H1 (cell line): ENCODE data around the gene STPG1. TPM values are rescaled to one million over a fixed set of nuclear protein-coding genes. Genes with fewer than 3 reads are reported as not detected.

Experiments
- CTCF ChIA-PET: fragments of 300-600 bp; sonication (Branson Sonifier 250); formaldehyde crosslinking; loops from one replicate; lab custom pipeline; 2021; ENCODE audit not compliant: partially characterized antibody; lab: Charles Lee
- POLR2A ChIA-PET: fragments of 300-600 bp; sonication (Branson Sonifier 250); formaldehyde crosslinking; loops from one replicate; lab custom pipeline; 2021; ENCODE audit warnings: inconsistent platforms; ENCODE audit not compliant: partially characterized antibody; lab: Charles Lee
- DNase-seq, 2 experiments: peaks; one replicate each; pipeline versions ENCODE4 v3.0.0 to v3.0.0-alpha.2; 2010 to 2022; ENCODE audit warnings: low spot score in 2 of 2, low read depth in 1 of 2, mixed read lengths in 1 of 2
- FAIRE-seq: peaks from 2 replicates; lab custom pipeline; 2011; peaks lifted over from hg19 to GRCh38; lab: Jason Lieb, UNC
- H2AFZ ChIP-seq: 2 replicates; pipeline ENCODE4 v1.8.1; 2012; ENCODE audit warnings: low read length, inconsistent platforms
- H2AK5ac ChIP-seq: 2 replicates; pipeline ENCODE4 v1.6.1; 2013; ENCODE audit warnings: low read depth, low read length
- H2BK120ac ChIP-seq: replicated peaks from 2 replicates; pipeline ENCODE3; 2013; ENCODE audit warnings: low read depth, low read length, inconsistent platforms
- H2BK12ac ChIP-seq: 2 replicates; pipeline ENCODE4 v1.6.1; 2013; ENCODE audit warnings: low read depth, low read length
- H2BK15ac ChIP-seq: 2 replicates; pipeline ENCODE4 v1.6.1; 2013; ENCODE audit warnings: low read length
- H2BK20ac ChIP-seq: 2 replicates; pipeline ENCODE4 v1.6.1; 2013; ENCODE audit warnings: low read length
- H2BK5ac ChIP-seq: 2 replicates; pipeline ENCODE4 v1.6.1; 2013; ENCODE audit warnings: low read depth, low read length
- H3K14ac ChIP-seq: 2 replicates; pipeline ENCODE4 v1.6.1; 2013; ENCODE audit warnings: inconsistent platforms; ENCODE audit not compliant: insufficient read length
- H3K18ac ChIP-seq: 2 replicates; pipeline ENCODE4 v1.6.1; 2013; ENCODE audit warnings: low read length; ENCODE audit errors: extremely low read depth
- H3K23ac ChIP-seq: 2 replicates; pipeline ENCODE4 v1.6.1; 2013; ENCODE audit warnings: inconsistent platforms; ENCODE audit not compliant: insufficient read length
- H3K23me2 ChIP-seq: 2 replicates; pipeline ENCODE4 v1.6.1; 2013; ENCODE audit warnings: low read depth, low read length
- H3K27ac ChIP-seq: 2 replicates; pipeline ENCODE4 v1.6.1; 2011; ENCODE audit warnings: low read depth, low read length, inconsistent platforms
- H3K27me3 ChIP-seq, 4 experiments: replicated peaks in 1 of 4; 1 replicate in 1 of 4; 2 replicates in 3 of 4; pipeline versions ENCODE4 v1.6.1 to v1.8.1; 2011 to 2013; ENCODE audit warnings: low read length in 3 of 4, mild to moderate bottlenecking in 3 of 4, inconsistent platforms in 2 of 4, mixed read lengths in 2 of 4, moderate library complexity in 1 of 4; ENCODE audit not compliant: control insufficient read depth in 3 of 4, insufficient read depth in 3 of 4; ENCODE audit errors: extremely low read depth in 1 of 4
- H3K36me3 ChIP-seq, 4 experiments: 2 replicates each; pipeline versions ENCODE4 v1.6.1 to v1.8.1; 2011 to 2013; ENCODE audit warnings: mild to moderate bottlenecking in 4 of 4, low read length in 3 of 4, moderate library complexity in 2 of 4, control low read depth in 1 of 4, inconsistent platforms in 1 of 4; ENCODE audit not compliant: insufficient read depth in 4 of 4, control insufficient read depth in 2 of 4
- H3K4ac ChIP-seq: replicated peaks from 2 replicates; pipeline ENCODE3; 2013; ENCODE audit warnings: low read length, low read depth, mixed read lengths, inconsistent platforms; ENCODE audit not compliant: insufficient read length
- H3K4me1 ChIP-seq, 4 experiments: replicated peaks in 1 of 4; 1 replicate in 1 of 4; 2 replicates in 3 of 4; pipeline versions ENCODE4 v1.6.1 to v1.8.1; 2011 to 2013; ENCODE audit warnings: low read length in 3 of 4, inconsistent platforms in 2 of 4, mixed read lengths in 1 of 4; ENCODE audit not compliant: insufficient read depth in 4 of 4, control insufficient read depth in 3 of 4
- H3K4me2 ChIP-seq, 2 experiments: 2 replicates each; pipeline versions ENCODE4 v1.6.1 to v1.8.1; 2011 to 2013; ENCODE audit warnings: low read depth in 2 of 2, low read length in 2 of 2, control low read depth in 1 of 2, inconsistent platforms in 1 of 2, mild to moderate bottlenecking in 1 of 2; ENCODE audit not compliant: insufficient read depth in 1 of 2
- H3K4me3 ChIP-seq, 4 experiments: fragments of 200-600, 300-600 bp in 1 of 4; sonication (generic), shearing (Covaris generic), sonication (Bioruptor Twin) in 1 of 4; 2 replicates each; pipeline versions ENCODE4 v1.5.1 to v1.8.1; 2011 to 2016; ENCODE audit warnings: low read length in 4 of 4, low read depth in 3 of 4, control low read depth in 2 of 4, inconsistent platforms in 2 of 4, mild to moderate bottlenecking in 2 of 4, mixed read lengths in 1 of 4, moderate library complexity in 1 of 4; ENCODE audit not compliant: insufficient read depth in 2 of 4; ENCODE audit errors: extremely low read depth in 1 of 4
- H3K56ac ChIP-seq: replicated peaks from 2 replicates; pipeline ENCODE3; 2013; ENCODE audit warnings: low read depth, mild to moderate bottlenecking, mixed read lengths, low read length, inconsistent platforms; ENCODE audit not compliant: insufficient read length
- H3K79me1 ChIP-seq: 2 replicates; pipeline ENCODE4 v1.6.1; 2013; ENCODE audit warnings: low read depth, low read length, control low read depth
- H3K79me2 ChIP-seq, 2 experiments: 2 replicates each; pipeline versions ENCODE4 v1.6.1 to v1.8.1; 2012 to 2013; ENCODE audit warnings: low read length in 2 of 2, mild to moderate bottlenecking in 2 of 2, inconsistent platforms in 1 of 2; ENCODE audit not compliant: insufficient read depth in 2 of 2, control insufficient read depth in 1 of 2
- H3K9ac ChIP-seq, 4 experiments: replicated peaks in 1 of 4; 1 replicate in 1 of 4; 2 replicates in 3 of 4; pipeline versions ENCODE4 v1.6.1 to v1.8.1; 2011 to 2013; ENCODE audit warnings: low read depth in 3 of 4, low read length in 3 of 4, control low read depth in 2 of 4, mild to moderate bottlenecking in 2 of 4, moderate library complexity in 2 of 4, inconsistent platforms in 1 of 4; ENCODE audit errors: extremely low read depth in 1 of 4
- H3K9me3 ChIP-seq, 2 experiments: 2 replicates each; pipeline versions ENCODE4 v1.6.1 to v1.8.1; 2012 to 2013; ENCODE audit warnings: mild to moderate bottlenecking in 2 of 2, moderate library complexity in 2 of 2, control low read depth in 1 of 2, inconsistent platforms in 1 of 2, low read depth in 1 of 2, low read length in 1 of 2, mixed read lengths in 1 of 2; ENCODE audit not compliant: insufficient read depth in 2 of 2
- H4K20me1 ChIP-seq, 2 experiments: replicated peaks in 1 of 2; 2 replicates each; pipeline versions ENCODE3 to v1.8.1; 2011 to 2013; ENCODE audit warnings: inconsistent platforms in 2 of 2, low read length in 2 of 2, mild to moderate bottlenecking in 1 of 2; ENCODE audit not compliant: insufficient read depth in 2 of 2, control insufficient read depth in 1 of 2
- H4K5ac ChIP-seq: 2 replicates; pipeline ENCODE4 v1.6.1; 2013; ENCODE audit warnings: low read length, low read depth, mixed read lengths, inconsistent platforms; ENCODE audit not compliant: insufficient read length
- H4K8ac ChIP-seq: 2 replicates; pipeline ENCODE4 v1.8.0; 2013; ENCODE audit warnings: mild to moderate bottlenecking, moderate library complexity, low read length, inconsistent platforms; ENCODE audit not compliant: insufficient read depth; ENCODE audit errors: extremely low read depth
- H4K91ac ChIP-seq: replicated peaks from 2 replicates; pipeline ENCODE3; 2013; ENCODE audit warnings: low read length, mixed read lengths, inconsistent platforms; ENCODE audit not compliant: insufficient read length
- BCL11A ChIP-seq, 2 experiments: IDR thresholded peaks; one replicate each; pipeline ENCODE4 v1.6.1; 2011; ENCODE audit warnings: low read depth in 2 of 2, low read length in 2 of 2, mild to moderate bottlenecking in 2 of 2
- CTBP2 ChIP-seq: IDR thresholded peaks from 2 replicates; pipeline ENCODE4 v1.7.0; 2011; ENCODE audit warnings: borderline replicate concordance, mild to moderate bottlenecking, moderate library complexity, mixed read lengths, low read length; ENCODE audit not compliant: insufficient read depth, insufficient read length
- EP300 ChIP-seq, 2 experiments: IDR thresholded peaks; 1 replicate in 1 of 2; 2 replicates in 1 of 2; pipeline ENCODE4 v1.6.1; 2011 to 2012; ENCODE audit warnings: low read depth in 2 of 2, low read length in 2 of 2, mild to moderate bottlenecking in 2 of 2, borderline replicate concordance in 1 of 2, inconsistent platforms in 1 of 2, moderate library complexity in 1 of 2
- KDM5A ChIP-seq: fragments of 200-600 bp; IDR thresholded peaks from 2 replicates; pipeline ENCODE4 v1.7.1; 2012; ENCODE audit warnings: mild to moderate bottlenecking, low read length, inconsistent platforms, mixed read lengths
- MAFK ChIP-seq: IDR thresholded peaks from 2 replicates; pipeline ENCODE4 v1.6.1; 2012; ENCODE audit warnings: low read depth, mild to moderate bottlenecking, improper control_type of control experiment, low read length
- NANOG ChIP-seq: IDR thresholded peaks from 2 replicates; pipeline ENCODE4 v1.6.1; 2011; ENCODE audit warnings: low read length, low read depth, mild to moderate bottlenecking, inconsistent platforms; ENCODE audit not compliant: insufficient read depth, poor library complexity, severe bottlenecking
- TAF1 ChIP-seq: IDR thresholded peaks from 2 replicates; pipeline ENCODE4 v1.6.1; 2011; ENCODE audit warnings: mild to moderate bottlenecking, low read depth, low read length
- TBP ChIP-seq: IDR thresholded peaks from 2 replicates; pipeline ENCODE4 v1.6.1; 2011; ENCODE audit warnings: low read depth, low read length, improper control_type of control experiment
- WGBS, 2 experiments: shearing (Covaris generic) in 1 of 2; methylation state at CpG; one replicate each; pipeline versions ENCODE4 v1.1.6 to v1.1.7; 2013 to 2015; ENCODE audit warnings: low lambda C conversion rate in 2 of 2, mixed read lengths in 2 of 2, inconsistent platforms in 1 of 2, low coverage in 1 of 2, missing lambda C conversion rate in 1 of 2; ENCODE audit not compliant: insufficient replicate concordance in 2 of 2, insufficient coverage in 1 of 2, insufficient read length in 1 of 2; ENCODE audit errors: extremely low coverage in 1 of 2, missing lambda C conversion rate in 1 of 2; 5-methylcytosine and 5-hydroxymethylcytosine counted together
- polyA plus RNA-seq, 7 experiments: library from polyadenylated mRNA; depleted of rRNA in 3 of 7; stranded (reverse) in 5 of 7; unstranded in 2 of 7; fragments of >200 nt in 5 of 7; fragments of 200-250 nt in 2 of 7; gene quantifications; 1 replicate in 5 of 7; 2 replicates in 1 of 7; 4 replicates in 1 of 7; pipeline versions ENCODE4 v1.2.1 to v1.2.3, GENCODE V29; 2011 to 2013; ENCODE audit warnings: missing spikeins in 2 of 7, mixed read lengths in 2 of 7
- total RNA-seq: library from RNA; stranded (reverse); fragmentation: NEBNext Ultra II Directional; extraction: Animal tissue kit (Norgen Biotek cat#: 25700); gene quantifications from 2 replicates; pipeline ENCODE4 v1.2.1, GENCODE V29; 2021
- TF ChIP-seq, protein P1 (sequence below): IDR thresholded peaks from 2 replicates; pipeline ENCODE4 v1.6.1; 2012; ENCODE audit warnings: inconsistent platforms

STPG1 gene
- total and polyA plus RNA-seq, 2 of the 8 experiments (the other 6 are each of a cell fraction or from before 2014, with no cell fraction given) = 10.3 to 11.2 TPM

DNA sequence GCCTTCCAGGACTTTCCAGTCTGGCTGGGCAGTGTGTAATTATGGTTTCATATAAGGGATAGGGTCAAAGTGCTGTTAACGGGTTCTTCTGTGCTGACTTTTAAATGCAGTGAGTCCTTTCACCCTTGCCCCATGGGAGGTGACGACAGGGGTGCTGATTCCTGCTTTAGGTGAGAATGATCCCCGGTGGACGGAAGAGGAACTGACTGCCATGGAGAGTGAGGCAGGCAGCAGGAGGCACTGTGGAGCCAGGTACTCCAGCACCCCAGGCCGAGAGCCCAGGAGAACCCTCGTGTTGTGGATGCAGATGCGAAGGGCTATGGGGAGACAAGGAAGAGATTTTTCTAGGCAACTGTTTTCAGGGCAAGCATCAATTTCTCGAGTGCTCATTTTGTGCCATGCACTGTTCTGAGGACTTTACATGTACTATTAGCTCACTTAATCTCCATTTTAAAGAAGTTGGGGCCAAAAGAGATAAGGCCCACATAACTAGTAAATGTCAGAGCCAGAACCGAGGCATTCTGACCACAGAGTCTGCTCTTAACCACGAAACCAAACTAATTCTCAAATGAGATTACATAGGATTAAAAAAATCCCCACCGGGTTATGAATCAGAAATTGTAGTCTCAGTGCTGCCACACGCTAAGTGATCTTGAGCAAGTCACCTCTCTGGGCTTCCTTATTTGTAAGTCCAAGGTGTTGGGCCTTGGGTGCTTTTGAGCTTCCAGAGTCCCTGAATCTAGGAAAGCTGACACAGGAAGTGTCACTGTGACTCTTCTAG, 28.2 kb downstream of the STPG1 start:
- Histone ChIP-seq H3K27me3 (no peaks in the 10 kb centered on the region), H3K23me2 (no peaks in the 10 kb centered on the region), H3K4me3 (no peak overlapping the region), H2BK20ac (no peak overlapping the region), H2BK15ac (no peak overlapping the region), H2AK5ac (no peak overlapping the region), H3K56ac (no peak overlapping the region), H2BK5ac (no peak overlapping the region), H3K79me2 (no peaks in the 10 kb centered on the region), H4K91ac (no peak overlapping the region), H2AFZ (no peak overlapping the region), H3K18ac (no peak overlapping the region), H3K23ac (no peak overlapping the region), H3K4me2 (no peak overlapping the region), H3K9ac (no peak overlapping the region), H3K27ac (no peak overlapping the region), H4K8ac (no peak overlapping the region), H3K79me1 (no peaks in the 10 kb centered on the region), H2BK12ac (0 out of 2 replicates have a peak overlapping the region, but pooled peaks have one; percentile 7), H3K9me3 (no peaks in the 10 kb centered on the region), H3K36me3 (no peaks in the 10 kb centered on the region; a peak in 2 of 8 replicates), H4K20me1 (no peaks in the 10 kb centered on the region), H3K4me1 (no peaks in the 10 kb centered on the region), H3K4ac (no peak overlapping the region), H4K5ac (no peak overlapping the region), H2BK120ac (no peak overlapping the region), H3K14ac (no peak overlapping the region)
- FAIRE-seq = peak; percentile 88
- ChIA-PET CTCF (interaction anchor here (0.6 to 9.8 kb wide), 56 partner anchors 8 to 235 kb away, joined by 3 to 233 read pairs (median 4); partner anchors contain the start of genes IFNLR1 and NIPAL3), POLR2A (interaction anchor here (0.7 to 1.2 kb wide), 2 partner anchors 234 to 804 kb away, joined by 3 read pairs; no protein-coding TSS in a partner anchor)
- DNase-seq = peak; percentile 47 to 77
- WGBS, 2 experiments = 85% methylated on average over 12 of the region's 12 CpGs; no CpG with 5 or more reads in 1 of the 2 experiments
- TF ChIP-seq EP300 (IDR thresholded peaks at IDR 0.05; ENCODE audit: borderline replicate concordance in 1 of 2, low read depth in 2 of 2, low read length in 2 of 2) (no peak), NANOG (no peak), KDM5A (no peak), CTBP2 (no peak), TAF1 (no peak), MAFK (no peak), BCL11A (IDR thresholded peaks at IDR 0.05; ENCODE audit: low read depth in 2 of 2, low read length in 2 of 2) (no peak), TBP (no peak)
- TF ChIP-seq, protein P1, sequence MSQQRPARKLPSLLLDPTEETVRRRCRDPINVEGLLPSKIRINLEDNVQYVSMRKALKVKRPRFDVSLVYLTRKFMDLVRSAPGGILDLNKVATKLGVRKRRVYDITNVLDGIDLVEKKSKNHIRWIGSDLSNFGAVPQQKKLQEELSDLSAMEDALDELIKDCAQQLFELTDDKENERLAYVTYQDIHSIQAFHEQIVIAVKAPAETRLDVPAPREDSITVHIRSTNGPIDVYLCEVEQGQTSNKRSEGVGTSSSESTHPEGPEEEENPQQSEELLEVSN = 0 out of 2 replicates have a peak, but pooled peaks have one; percentile 13
